GM18907 (cell line): ENCODE results near the gene BMP6.

Experiments used
- ATAC-seq: cut with Tn5 transposase; IDR thresholded peaks from one replicate; pipeline ENCODE4 v1.9.1; 2021; ENCODE audit warnings: mild to moderate bottlenecking, moderate library complexity; ENCODE audit not compliant: unreplicated experiment

BMP6 gene

GRCh38 chr6:7901056-7901455 is 175.2 kb downstream of the BMP6 start:
- ATAC-seq, result no peak

GRCh38 chr6:7901780-7902179 is 175.9 kb downstream of the BMP6 start:
- no peak for ATAC-seq

- ATAC-seq, result no peak
These were observed 176.3 kb downstream of the BMP6 start for GRCh38 chr6:7902221-7902620.

GRCh38 chr6:7902867-7903266 is 177.0 kb downstream of the BMP6 start:
- no peak for ATAC-seq

GRCh38 chr6:7903673-7904072 is 177.8 kb downstream of the BMP6 start:
- ATAC-seq, result no peak

- no peak for ATAC-seq
These were observed 178.9 kb downstream of the BMP6 start for GRCh38 chr6:7904654-7905319.

GRCh38 chr6:7905416-7905815 is 179.5 kb downstream of the BMP6 start:
- ATAC-seq, result no peak

GRCh38 chr6:7906741-7907140 is 180.8 kb downstream of the BMP6 start:
- ATAC-seq, result no peak

GRCh38 chr6:7907159-7907558 is 181.3 kb downstream of the BMP6 start:
- ATAC-seq, result no peak

- ATAC-seq, result peak; percentile 47
These were observed 183.7 kb downstream of the BMP6 start for GRCh38 chr6:7909323-7910276.

- peak; percentile 30 for ATAC-seq
These were observed 184.4 kb downstream of the BMP6 start for GRCh38 chr6:7910298-7910653.

- peak; percentile 64 for ATAC-seq
These were observed 184.9 kb downstream of the BMP6 start, which contains the start of gene TXNDC5 for GRCh38 chr6:7910654-7911344. Gene TXNDC5 (minus strand): TSS chr6:7910788. CDS start chr6:7910776, 12 bp downstream.

GRCh38 chr6:7911345-7911725 is 185.4 kb downstream of the BMP6 start:
- ATAC-seq, result no peak

- no peak for ATAC-seq
These were observed 186.1 kb downstream of the BMP6 start for GRCh38 chr6:7912024-7912423.

- no peak for ATAC-seq
These were observed 187.0 kb downstream of the BMP6 start for GRCh38 chr6:7912736-7913517.

- no peak for ATAC-seq
These were observed 188.4 kb downstream of the BMP6 start for GRCh38 chr6:7914311-7914710.

GRCh38 chr6:7914991-7915789 is 189.3 kb downstream of the BMP6 start:
- ATAC-seq, result peak; percentile 32

GRCh38 chr6:7916959-7917358 is 191.1 kb downstream of the BMP6 start:
- peak; percentile 84 for ATAC-seq

GRCh38 chr6:7917729-7918128 is 191.8 kb downstream of the BMP6 start:
- ATAC-seq, result no peak

- no peak for ATAC-seq
These were observed 192.5 kb downstream of the BMP6 start for GRCh38 chr6:7918403-7918802.
